ENCODE results near the gene B3GALT6. TPM values are rescaled to one million over a fixed set of nuclear protein-coding genes. Genes with fewer than 3 reads are reported as not detected.

B3GALT6 gene
- total and polyA plus RNA-seq, 2 experiments from 2014 or later: 5.5 to 26.5 TPM

DNA sequence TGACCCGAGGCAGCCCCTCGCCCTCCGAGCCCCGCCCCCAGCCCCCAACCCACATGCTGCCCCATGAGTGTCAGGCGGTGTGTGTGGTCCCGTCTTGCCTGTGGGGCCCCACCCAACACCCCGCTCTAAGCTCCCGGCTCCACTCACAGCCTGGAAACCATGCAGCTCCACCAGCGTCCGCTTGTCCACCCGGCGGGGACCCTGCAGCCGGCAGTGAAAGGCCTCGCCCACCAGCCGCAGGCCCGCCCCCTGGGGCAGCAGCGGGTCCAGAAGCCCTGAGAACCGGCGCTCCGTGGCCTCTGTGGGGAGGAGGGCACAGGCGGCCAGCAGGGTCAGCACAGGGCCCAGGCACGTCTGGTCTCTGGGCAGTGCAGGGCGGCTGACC, 11.8 kb downstream of the B3GALT6 start (continued):
- TF ChIP-seq, protein P1, sequence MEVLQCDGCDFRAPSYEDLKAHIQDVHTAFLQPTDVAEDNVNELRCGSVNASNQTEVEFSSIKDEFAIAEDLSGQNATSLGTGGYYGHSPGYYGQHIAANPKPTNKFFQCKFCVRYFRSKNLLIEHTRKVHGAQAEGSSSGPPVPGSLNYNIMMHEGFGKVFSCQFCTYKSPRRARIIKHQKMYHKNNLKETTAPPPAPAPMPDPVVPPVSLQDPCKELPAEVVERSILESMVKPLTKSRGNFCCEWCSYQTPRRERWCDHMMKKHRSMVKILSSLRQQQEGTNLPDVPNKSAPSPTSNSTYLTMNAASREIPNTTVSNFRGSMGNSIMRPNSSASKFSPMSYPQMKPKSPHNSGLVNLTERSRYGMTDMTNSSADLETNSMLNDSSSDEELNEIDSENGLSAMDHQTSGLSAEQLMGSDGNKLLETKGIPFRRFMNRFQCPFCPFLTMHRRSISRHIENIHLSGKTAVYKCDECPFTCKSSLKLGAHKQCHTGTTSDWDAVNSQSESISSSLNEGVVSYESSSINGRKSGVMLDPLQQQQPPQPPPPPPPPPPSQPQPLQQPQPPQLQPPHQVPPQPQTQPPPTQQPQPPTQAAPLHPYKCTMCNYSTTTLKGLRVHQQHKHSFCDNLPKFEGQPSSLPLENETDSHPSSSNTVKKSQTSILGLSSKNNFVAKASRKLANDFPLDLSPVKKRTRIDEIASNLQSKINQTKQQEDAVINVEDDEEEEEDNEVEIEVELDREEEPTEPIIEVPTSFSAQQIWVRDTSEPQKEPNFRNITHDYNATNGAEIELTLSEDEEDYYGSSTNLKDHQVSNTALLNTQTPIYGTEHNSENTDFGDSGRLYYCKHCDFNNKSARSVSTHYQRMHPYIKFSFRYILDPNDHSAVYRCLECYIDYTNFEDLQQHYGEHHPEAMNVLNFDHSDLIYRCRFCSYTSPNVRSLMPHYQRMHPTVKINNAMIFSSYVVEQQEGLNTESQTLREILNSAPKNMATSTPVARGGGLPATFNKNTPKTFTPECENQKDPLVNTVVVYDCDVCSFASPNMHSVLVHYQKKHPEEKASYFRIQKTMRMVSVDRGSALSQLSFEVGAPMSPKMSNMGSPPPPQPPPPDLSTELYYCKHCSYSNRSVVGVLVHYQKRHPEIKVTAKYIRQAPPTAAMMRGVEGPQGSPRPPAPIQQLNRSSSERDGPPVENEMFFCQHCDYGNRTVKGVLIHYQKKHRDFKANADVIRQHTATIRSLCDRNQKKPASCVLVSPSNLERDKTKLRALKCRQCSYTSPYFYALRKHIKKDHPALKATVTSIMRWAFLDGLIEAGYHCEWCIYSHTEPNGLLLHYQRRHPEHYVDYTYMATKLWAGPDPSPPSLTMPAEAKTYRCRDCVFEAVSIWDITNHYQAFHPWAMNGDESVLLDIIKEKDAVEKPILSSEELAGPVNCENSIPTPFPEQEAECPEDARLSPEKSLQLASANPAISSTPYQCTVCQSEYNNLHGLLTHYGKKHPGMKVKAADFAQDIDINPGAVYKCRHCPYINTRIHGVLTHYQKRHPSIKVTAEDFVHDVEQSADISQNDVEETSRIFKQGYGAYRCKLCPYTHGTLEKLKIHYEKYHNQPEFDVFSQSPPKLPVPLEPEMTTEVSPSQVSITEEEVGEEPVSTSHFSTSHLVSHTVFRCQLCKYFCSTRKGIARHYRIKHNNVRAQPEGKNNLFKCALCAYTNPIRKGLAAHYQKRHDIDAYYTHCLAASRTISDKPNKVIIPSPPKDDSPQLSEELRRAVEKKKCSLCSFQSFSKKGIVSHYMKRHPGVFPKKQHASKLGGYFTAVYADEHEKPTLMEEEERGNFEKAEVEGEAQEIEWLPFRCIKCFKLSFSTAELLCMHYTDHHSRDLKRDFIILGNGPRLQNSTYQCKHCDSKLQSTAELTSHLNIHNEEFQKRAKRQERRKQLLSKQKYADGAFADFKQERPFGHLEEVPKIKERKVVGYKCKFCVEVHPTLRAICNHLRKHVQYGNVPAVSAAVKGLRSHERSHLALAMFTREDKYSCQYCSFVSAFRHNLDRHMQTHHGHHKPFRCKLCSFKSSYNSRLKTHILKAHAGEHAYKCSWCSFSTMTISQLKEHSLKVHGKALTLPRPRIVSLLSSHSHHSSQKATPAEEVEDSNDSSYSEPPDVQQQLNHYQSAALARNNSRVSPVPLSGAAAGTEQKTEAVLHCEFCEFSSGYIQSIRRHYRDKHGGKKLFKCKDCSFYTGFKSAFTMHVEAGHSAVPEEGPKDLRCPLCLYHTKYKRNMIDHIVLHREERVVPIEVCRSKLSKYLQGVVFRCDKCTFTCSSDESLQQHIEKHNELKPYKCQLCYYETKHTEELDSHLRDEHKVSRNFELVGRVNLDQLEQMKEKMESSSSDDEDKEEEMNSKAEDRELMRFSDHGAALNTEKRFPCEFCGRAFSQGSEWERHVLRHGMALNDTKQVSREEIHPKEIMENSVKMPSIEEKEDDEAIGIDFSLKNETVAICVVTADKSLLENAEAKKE (CRISPR knock-in tag; IDR thresholded peaks at IDR 0.05): no peak

DNA sequence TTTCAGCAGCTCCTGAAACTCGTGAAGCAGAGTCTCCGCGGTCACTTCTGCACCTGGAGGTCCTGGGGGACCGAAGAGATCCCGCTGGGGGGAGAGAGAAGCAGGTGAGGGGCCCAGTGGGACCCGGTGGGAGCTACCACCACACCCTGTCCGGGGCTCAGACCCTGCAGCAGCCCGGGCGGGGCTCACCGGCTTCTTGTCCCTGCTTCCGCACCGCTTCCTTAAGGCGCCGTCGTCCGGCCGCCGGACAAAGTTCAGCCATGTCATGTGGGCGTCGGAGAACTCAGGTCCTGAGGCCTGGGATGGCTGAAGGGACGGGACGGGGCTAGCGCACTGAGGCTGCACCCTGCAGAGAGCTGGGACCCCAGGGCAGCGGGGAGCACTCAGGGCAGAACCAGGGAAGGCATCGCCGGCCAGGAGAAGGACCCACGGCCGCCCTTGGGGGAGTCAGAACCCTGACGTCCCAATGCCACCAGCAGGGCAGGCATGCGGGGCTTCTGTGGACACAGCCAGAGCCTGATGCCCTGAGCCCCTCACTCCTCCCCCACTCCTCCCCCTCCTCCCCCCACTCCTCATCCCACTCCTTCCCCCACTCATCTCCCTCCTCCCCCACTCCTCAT, 12.3 kb downstream of the B3GALT6 start:
- Histone ChIP-seq H3K27ac (ENCODE audit: low read depth) (no peak overlapping the region), H3K4me3 (no peak overlapping the region), H3K4me2 (no peak overlapping the region), H3F3A (replicated peaks; ENCODE audit: low read depth) (no peaks in the 10 kb centered on the region), H2AFZ (no peak overlapping the region), H3K27me3 (ENCODE audit: insufficient read depth) (peaks cover 10% of the 10 kb centered on the region; the same call in 1 of the 2 replicates), H3K79me2 (replicated peaks; ENCODE audit: insufficient read depth) (no peaks in the 10 kb centered on the region), H3K9me2 (ENCODE audit: insufficient read depth) (no peaks in the 10 kb centered on the region), H3K4me1 (ENCODE audit: insufficient read depth) (peaks cover 3% of the 10 kb centered on the region; the same call in 1 of the 2 replicates), H3K36me3 (ENCODE audit: insufficient read depth) (no peaks in the 10 kb centered on the region), H4K20me1 (replicated peaks; ENCODE audit: insufficient read depth) (no peaks in the 10 kb centered on the region)
- no peak overlapping the region for H3K27ac Mint-ChIP-seq
- DNase-seq (ENCODE audit: low spot score) (no peak), ATAC-seq (no peak)
- H3K36me3 Mint-ChIP-seq (ENCODE audit: low read depth): no peaks in the 10 kb centered on the region
- H3K4me1 Mint-ChIP-seq: no peaks in the 10 kb centered on the region
- no peak overlapping the region for H3K4me3 Mint-ChIP-seq
- H3K27me3 Mint-ChIP-seq (ENCODE audit: insufficient read depth, low read depth, poor library complexity): peaks cover 6% of the 10 kb centered on the region
- no peaks in the 10 kb centered on the region for H3K9me3 Mint-ChIP-seq
- TF ChIP-seq, protein P1 (CRISPR knock-in tag; IDR thresholded peaks at IDR 0.05): no peak
- TF ChIP-seq, protein P2, sequence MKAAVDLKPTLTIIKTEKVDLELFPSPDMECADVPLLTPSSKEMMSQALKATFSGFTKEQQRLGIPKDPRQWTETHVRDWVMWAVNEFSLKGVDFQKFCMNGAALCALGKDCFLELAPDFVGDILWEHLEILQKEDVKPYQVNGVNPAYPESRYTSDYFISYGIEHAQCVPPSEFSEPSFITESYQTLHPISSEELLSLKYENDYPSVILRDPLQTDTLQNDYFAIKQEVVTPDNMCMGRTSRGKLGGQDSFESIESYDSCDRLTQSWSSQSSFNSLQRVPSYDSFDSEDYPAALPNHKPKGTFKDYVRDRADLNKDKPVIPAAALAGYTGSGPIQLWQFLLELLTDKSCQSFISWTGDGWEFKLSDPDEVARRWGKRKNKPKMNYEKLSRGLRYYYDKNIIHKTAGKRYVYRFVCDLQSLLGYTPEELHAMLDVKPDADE (IDR thresholded peaks at IDR 0.05): no peak
- TF ChIP-seq NANOG (IDR thresholded peaks at IDR 0.05; ENCODE audit: borderline replicate concordance): no peak
- no peak for TF ChIP-seq STAT1 (IDR thresholded peaks at IDR 0.05; ENCODE audit: unreplicated experiment)
- TF ChIP-seq JUNB (IDR thresholded peaks at IDR 0.05; ENCODE audit: unreplicated experiment): no peak

Data from GM23338 (cell line).